Frontal cortex (tissue), 4 donors: Measurements from ENCODE around the gene RAB10. TPM values are rescaled to one million over a fixed set of nuclear protein-coding genes. Genes with fewer than 3 reads are reported as not detected.
"Not testable (repeated sequence)": the region's sequence is repeated elsewhere in the genome, so short reads cannot be mapped to it uniquely, and the experiment has no call there.

Source experiments
- DNase-seq, 2 donors: peaks; one replicate each; pipeline ENCODE4 v3.0.0; 2012; ENCODE audit warnings: low spot score in 2 of 2
- FAIRE-seq: peaks from 2 replicates; lab custom pipeline; 2012; peaks lifted over from hg19 to GRCh38; lab: Jason Lieb, UNC
- total RNA-seq: library from RNA; depleted of rRNA; stranded (reverse); fragments of >200 nt; gene quantifications from one replicate; pipeline ENCODE4 v1.2.3, GENCODE V29; 2014
- donor health status: control.
- donor health status: control.
- donor health status: control.

Gene RAB10
- total RNA-seq, 1 donor from 2014 or later, result 152 TPM

DNA sequence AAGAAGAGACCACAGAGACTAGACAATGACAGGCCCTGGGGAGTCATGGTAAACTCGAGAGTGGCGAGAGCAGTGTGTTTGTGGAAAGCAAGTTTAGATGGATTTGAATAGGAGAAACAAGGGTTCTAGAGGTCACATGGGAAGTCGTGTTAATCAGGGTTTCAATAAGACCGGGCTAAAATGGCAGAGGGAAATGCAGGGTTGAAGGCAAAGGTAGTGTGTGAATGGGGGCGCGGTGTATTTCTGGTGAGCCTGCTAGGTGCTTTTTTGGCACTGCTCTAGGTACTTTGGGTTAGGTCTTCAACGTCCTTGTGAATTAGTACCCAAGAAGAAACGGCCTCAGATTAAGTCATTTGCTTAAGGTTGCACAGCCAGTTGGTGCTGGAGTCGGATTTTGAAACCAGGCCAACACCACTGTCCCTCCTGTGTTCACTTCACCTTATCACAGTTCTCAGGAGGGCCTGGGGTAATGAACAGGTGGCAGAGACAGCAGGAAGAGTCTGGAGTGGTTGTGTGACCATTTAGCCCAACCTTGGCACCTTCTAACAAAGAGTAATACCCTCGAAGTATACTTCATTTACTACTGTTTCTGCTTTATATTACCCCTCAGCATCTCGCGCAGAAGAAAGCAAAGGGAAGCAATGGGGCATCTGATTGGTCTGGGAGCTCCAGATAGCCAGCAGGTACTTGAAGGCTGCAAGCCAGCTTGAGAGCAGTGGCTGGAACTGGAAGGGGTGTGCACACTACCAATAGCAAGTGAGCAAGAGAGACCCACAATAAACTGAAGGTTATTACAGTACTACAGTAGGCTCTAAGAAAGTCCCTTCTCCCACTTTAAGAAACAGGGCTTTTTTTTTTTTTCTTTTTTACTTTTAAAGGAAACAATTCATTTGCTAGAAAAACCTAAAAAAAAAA lies 105.6 kb downstream of the RAB10 start:
- DNase-seq (no peak), FAIRE-seq (no peak)

GRCh38 chr2:26141145-26141769 lies 107.4 kb downstream of the RAB10 start:
- FAIRE-seq, result no peak

GRCh38 chr2:26144031-26144430 lies 110.1 kb downstream of the RAB10 start:
- DNase-seq, result no peak
- FAIRE-seq, result no peak

More at GRCh38 chr2:26141145-26141769, 107.4 kb downstream of the RAB10 start:
- DNase-seq, result no peak

DNA sequence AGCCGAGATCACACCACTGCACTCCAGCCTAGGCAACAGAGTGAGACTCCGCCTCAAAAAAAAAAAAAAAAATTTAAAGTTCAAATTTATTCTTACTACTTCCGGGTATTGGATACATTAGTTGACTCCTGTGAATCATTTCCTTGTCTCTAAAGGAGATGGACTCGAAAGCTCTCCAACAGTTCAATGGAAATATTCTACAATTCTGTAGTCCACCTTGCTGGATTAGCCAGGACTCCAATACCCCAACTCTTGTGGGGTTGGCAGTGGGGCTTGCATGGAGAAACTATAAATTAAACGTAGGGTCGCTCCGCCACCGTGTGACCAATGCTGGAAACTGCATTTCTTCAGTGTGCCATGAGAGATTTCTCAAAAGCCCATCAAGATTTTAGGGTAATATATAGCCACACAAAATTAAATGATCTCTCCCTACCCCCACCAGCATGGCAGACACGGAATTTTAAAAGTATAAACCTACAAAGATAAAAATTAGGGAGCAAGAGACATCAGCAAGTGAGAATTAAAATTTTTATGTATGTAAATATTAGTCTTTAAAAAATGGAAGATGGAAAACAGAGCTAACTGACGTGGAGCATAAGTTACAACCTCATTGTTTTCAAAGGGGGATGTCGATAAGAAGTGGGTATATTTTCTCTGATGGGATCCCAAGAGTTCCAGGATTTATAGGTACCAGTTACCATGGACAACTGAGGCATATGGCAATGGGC lies 111.2 kb downstream of the RAB10 start:
- peak; percentile 53 to 58 for DNase-seq
- FAIRE-seq, result no peak

DNA sequence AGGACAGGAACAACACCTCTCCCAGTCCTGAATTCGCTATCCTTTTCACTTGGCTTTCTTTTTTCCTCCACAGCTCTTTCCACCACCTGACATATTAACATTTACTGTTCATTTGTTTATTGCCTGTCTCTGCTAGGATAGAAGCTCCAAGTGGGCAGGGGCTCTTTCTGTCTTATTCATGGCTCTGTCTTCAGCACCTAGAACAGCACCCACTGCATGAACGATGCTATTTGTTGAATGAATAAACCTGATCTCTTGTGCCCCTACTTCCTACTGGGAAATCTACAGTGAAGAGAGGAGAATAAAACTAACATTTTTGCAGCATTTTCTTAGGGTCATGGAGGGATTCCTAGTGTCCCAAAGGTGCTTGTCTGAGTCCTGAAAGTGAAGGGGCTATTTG lies 114.6 kb downstream of the RAB10 start:
- DNase-seq (no peak), FAIRE-seq (no peak)

GRCh38 chr2:26150243-26150642 lies 116.4 kb downstream of the RAB10 start:
- FAIRE-seq, result no peak
- DNase-seq, result no peak

GRCh38 chr2:26157580-26157979 lies 123.7 kb downstream of the RAB10 start:
- DNase-seq (no peak), FAIRE-seq (no peak)

- no peak for FAIRE-seq
These were observed 128.0 kb downstream of the RAB10 start for GRCh38 chr2:26161926-26162325.

GRCh38 chr2:26162963-26163362 lies 129.1 kb downstream of the RAB10 start:
- FAIRE-seq (no peak), DNase-seq (no peak)

More at GRCh38 chr2:26161926-26162325, 128.0 kb downstream of the RAB10 start:
- DNase-seq, result no peak

DNA sequence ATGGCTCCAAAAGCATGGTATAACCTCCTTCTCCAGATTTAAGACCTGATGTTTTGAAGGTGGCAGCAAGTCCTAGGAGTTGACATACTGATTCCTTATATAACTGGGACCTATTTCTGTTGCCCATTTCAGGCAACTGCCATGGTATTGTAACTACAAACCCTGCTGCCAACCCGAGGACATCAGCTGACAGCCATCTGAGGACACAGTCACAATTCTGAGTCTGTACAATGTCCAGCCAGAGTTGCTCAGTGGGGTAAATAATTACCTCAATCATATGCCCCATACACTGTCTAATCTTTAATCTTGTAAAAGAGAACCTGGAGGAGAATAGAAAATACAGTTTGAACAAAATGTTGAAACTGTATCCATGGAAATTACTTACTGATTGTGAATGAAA lies 130.3 kb downstream of the RAB10 start:
- FAIRE-seq, result no peak
- no peak for DNase-seq

- FAIRE-seq, result no peak
These were observed 130.8 kb downstream of the RAB10 start for GRCh38 chr2:26164641-26165211.

DNA sequence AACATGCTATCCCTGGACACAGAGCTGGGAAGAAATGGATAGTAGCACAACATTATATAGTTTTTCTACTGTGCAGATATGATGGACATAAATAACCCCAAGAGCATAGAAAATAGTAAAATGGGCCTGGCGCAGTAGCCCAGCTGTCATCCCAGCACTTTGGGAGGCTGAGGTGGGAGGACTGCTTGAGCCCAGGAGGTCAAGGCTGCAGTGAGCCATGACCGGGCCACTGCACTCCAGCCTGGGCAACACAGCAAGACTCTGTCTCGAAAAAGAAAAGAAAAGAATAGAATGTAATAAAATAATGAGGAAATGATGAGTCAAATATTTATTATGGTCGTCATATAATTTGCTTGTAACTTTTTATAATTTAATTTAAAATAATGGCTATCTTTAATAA lies 131.5 kb downstream of the RAB10 start:
- FAIRE-seq, result peak; percentile 49
- no peak for DNase-seq

More at GRCh38 chr2:26164641-26165211, 130.8 kb downstream of the RAB10 start:
- no peak for DNase-seq

DNA sequence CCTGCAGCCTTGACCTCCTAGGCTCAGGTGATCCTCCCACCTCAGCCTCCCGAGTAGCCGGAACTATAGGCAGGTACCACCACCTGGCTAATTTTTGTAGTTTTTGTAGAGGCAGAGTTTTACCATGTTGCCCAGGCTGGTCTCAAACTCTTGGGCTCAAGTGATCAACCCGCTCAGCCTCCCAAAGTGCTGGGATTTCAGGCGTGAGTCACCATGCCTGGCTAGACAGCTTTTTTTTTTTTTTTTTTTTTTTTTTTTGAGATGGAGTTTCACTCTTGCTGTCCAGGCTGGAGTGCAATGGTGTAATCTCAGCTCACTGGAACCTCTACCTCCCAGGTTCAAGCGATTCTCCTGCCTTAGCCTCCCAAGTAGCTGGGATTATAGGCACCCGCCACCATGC lies 132.7 kb downstream of the RAB10 start:
- not testable (repeated sequence) for DNase-seq, FAIRE-seq

DNA sequence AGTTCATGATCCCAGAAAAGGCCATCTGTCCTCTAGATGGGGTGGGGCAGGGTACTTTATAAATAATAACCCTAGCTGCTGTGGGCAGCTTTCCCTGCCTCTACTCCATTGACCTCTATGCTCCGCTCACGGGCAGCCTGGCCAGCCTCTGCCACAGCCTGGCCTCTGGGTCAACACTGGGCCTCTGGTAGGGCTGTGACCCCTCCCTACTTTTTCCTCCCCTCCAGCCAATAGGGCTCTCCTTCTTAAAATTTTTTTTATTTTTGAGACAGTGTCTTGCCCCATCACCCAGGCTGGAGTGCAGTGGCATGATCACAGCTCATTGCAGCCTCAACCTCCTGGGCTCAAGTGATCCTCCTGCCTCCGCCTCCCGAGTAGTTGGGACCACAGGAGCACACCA lies 134.9 kb downstream of the RAB10 start:
- FAIRE-seq, result no peak
- no peak for DNase-seq

DNA sequence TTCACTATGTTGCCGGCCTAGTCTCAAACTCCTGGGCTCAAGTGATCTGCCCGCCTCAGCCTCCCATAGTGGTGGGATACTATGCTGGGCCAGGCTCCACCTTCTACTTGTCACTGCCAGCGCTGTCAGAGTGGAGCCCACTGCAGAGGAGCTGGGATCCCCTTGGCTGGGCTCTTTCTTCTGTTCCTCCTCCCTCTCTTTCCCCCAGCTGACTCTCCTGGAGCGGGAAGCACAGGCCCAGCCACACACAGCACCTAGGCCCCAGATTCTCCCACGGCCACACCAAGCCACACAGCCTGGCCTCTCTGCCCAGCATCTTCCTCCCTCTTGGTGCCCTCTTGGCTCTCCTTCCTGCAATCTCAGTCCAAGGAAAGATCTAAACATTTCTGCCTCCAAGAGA lies 135.3 kb downstream of the RAB10 start:
- no peak for DNase-seq
- FAIRE-seq, result no peak

- no peak for DNase-seq
- FAIRE-seq, result no peak
These were observed 136.0 kb downstream of the RAB10 start for GRCh38 chr2:26169681-26170414.

DNA sequence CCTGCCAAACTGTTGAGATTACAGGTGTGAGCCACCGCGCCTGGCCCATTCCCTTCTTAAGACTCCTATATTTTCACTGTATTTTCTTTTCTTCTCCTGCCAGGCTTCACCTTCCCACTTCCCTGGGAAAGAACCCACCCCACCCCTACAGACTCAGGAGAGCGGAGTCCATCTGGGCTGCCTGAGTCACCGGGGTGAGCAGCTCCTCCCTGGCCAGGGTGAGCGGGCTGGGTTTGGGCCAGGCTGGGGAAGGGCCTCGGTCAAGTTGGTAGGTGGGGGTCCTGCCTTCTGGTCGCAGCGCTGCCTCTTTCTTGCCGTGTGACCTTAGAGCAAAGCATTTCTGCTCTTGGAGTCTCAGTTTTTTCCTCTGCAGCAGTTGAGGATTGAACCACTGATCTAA lies 136.9 kb downstream of the RAB10 start:
- no peak for FAIRE-seq
- DNase-seq, result no peak

- DNase-seq, result no peak
- FAIRE-seq, result no peak
These were observed 138.4 kb downstream of the RAB10 start for GRCh38 chr2:26172189-26172870.
